Naive thymus-derived CD4-positive, alpha-beta T cell (primary cell): ENCODE data around the gene FAM241B. TPM values are rescaled to one million over a fixed set of nuclear protein-coding genes. Genes with fewer than 3 reads are reported as not detected.
A peak's percentile ranks its signal among the peaks of the same experiment; 100 is the strongest.

ENCODE experiments used
- ATAC-seq: fragments of 150-1000 bp; cut with Tn5 transposase; 2 replicates; pipeline ENCODE4 v1.10.0; 2021; ENCODE audit warnings: mild to moderate bottlenecking, moderate library complexity
- CTCF ChIA-PET: fragments of 350-600 bp; sonication (Branson Sonifier 250); formaldehyde crosslinking; loops from one replicate; lab custom pipeline; 2021; ENCODE audit warnings: antibody characterized with exemption; lab: Charles Lee
- POLR2A ChIA-PET: fragments of 350-600 bp; sonication (Branson Sonifier 250); formaldehyde crosslinking; loops from one replicate; lab custom pipeline; 2021; ENCODE audit warnings: antibody characterized with exemption, inconsistent platforms; lab: Charles Lee
- DNase-seq, 9 donors: peaks; one replicate each; pipeline versions ENCODE4 v3.0.0 to v3.0.0-alpha.2; 2020 to 2022; ENCODE audit warnings: mixed read lengths in 1 of 9
- H3K27ac ChIP-seq: one replicate; pipeline ENCODE4 v1.7.0; 2013; ENCODE audit warnings: mild to moderate bottlenecking, low read depth, low read length, moderate library complexity
- H3K27me3 ChIP-seq, 2 donors: one replicate each; pipeline ENCODE4 v1.7.0; 2013; ENCODE audit warnings: low read length in 2 of 2, mild to moderate bottlenecking in 2 of 2, moderate library complexity in 2 of 2; ENCODE audit not compliant: control insufficient read depth in 2 of 2, insufficient read depth in 2 of 2
- H3K36me3 ChIP-seq, 3 experiments: 1 replicate in 2 of 3; 2 replicates in 1 of 3; pipeline ENCODE4 v1.7.0; 2013; ENCODE audit warnings: low read length in 3 of 3, mild to moderate bottlenecking in 3 of 3, moderate library complexity in 1 of 3; ENCODE audit not compliant: insufficient read depth in 3 of 3, control insufficient read depth in 2 of 3
- H3K4me1 ChIP-seq, 2 donors: one replicate each; pipeline ENCODE4 v1.7.0; 2013; ENCODE audit warnings: low read length in 2 of 2, mild to moderate bottlenecking in 2 of 2, moderate library complexity in 1 of 2; ENCODE audit not compliant: control insufficient read depth in 2 of 2, insufficient read depth in 2 of 2
- H3K4me3 ChIP-seq: 2 replicates; pipeline ENCODE4 v1.7.0; 2013; ENCODE audit warnings: mild to moderate bottlenecking, low read length
- H3K9me3 ChIP-seq, 3 experiments: 1 replicate in 2 of 3; 2 replicates in 1 of 3; pipeline ENCODE4 v1.7.0; 2013; ENCODE audit warnings: low read length in 3 of 3; ENCODE audit not compliant: control insufficient read depth in 2 of 3
- H3K27ac Mint-ChIP-seq, 9 donors: one replicate each; pipeline ENCODE4 v1.8.0; 2020 to 2022; ENCODE audit warnings: mixed read lengths in 9 of 9, mild to moderate bottlenecking in 8 of 9, moderate library complexity in 5 of 9, inconsistent platforms in 2 of 9
- H3K27me3 Mint-ChIP-seq, 5 donors: one replicate each; pipeline ENCODE4 v1.8.0; 2021 to 2022; ENCODE audit warnings: mixed read lengths in 5 of 5, mild to moderate bottlenecking in 1 of 5
- H3K36me3 Mint-ChIP-seq, 5 donors: one replicate each; pipeline ENCODE4 v1.8.0; 2020 to 2022; ENCODE audit warnings: mixed read lengths in 5 of 5, mild to moderate bottlenecking in 3 of 5, inconsistent platforms in 1 of 5
- H3K4me1 Mint-ChIP-seq, 7 donors: one replicate each; pipeline ENCODE4 v1.8.0; 2020 to 2022; ENCODE audit warnings: mixed read lengths in 7 of 7, mild to moderate bottlenecking in 3 of 7, inconsistent platforms in 1 of 7
- H3K4me3 Mint-ChIP-seq, 10 donors: one replicate each; pipeline ENCODE4 v1.8.0; 2020 to 2022; ENCODE audit warnings: mild to moderate bottlenecking in 10 of 10, mixed read lengths in 10 of 10, moderate library complexity in 6 of 10, inconsistent platforms in 2 of 10
- H3K9me3 Mint-ChIP-seq, 11 donors: one replicate each; pipeline ENCODE4 v1.8.0; 2020 to 2022; ENCODE audit warnings: mixed read lengths in 11 of 11, mild to moderate bottlenecking in 4 of 11, inconsistent platforms in 1 of 11, moderate library complexity in 1 of 11
- intact Hi-C, 2 donors: fragments of 100-400 bp; cut with micrococcal nuclease; formaldehyde crosslinking; loops; one replicate each; pipeline ENCODE4 v1.15.1; 2023
- polyA plus RNA-seq, 2 donors: library from polyadenylated mRNA; unstranded; fragments of 300-500 nt; fragmentation: Illumina TruSeq; gene quantifications; one replicate each; pipeline ENCODE4 v1.2.3, GENCODE V29; 2021
- total RNA-seq, 6 experiments: library from RNA in 5 of 6; stranded (reverse) in 5 of 6; gene quantifications; 1 replicate in 5 of 6; 2 replicates in 1 of 6; pipeline ENCODE4 v1.2.3 and lab custom pipeline; 2021 to 2026

The FAM241B gene
- total and polyA plus RNA-seq, 7 experiments from 2014 or later, result 8.6 to 26.3 (median 13.0) TPM

- no peaks in the 10 kb centered on the region for H3K9me3 ChIP-seq
- H3K4me3 ChIP-seq, result no peak overlapping the region
- Mint-ChIP-seq H3K4me3 (no peak overlapping the region), H3K4me1 (peaks cover 0 to 6% (median 0%) of the 10 kb centered on the region in 7 donors), H3K27me3 (peaks cover 0 to 7% (median 0%) of the 10 kb centered on the region in 5 donors), H3K9me3 (peaks cover 0 to 2% (median 0%) of the 10 kb centered on the region in 11 donors), H3K27ac (no peak overlapping the region), H3K36me3 (no peaks in the 10 kb centered on the region)
- ChIA-PET POLR2A (interaction anchor here (0.6 kb wide), 1 partner anchor 131 kb away, joined by 4 read pairs; no protein-coding TSS in a partner anchor), CTCF (interaction anchor here (0.6 to 11.2 kb wide), 6 partner anchors 9 to 1234 kb away, joined by 3 to 225 read pairs (median 4); no protein-coding TSS in a partner anchor)
- no peaks in the 10 kb centered on the region for H3K36me3 ChIP-seq
- H3K4me1 ChIP-seq, result no peaks in the 10 kb centered on the region
- ATAC-seq, result no peak
- no peak for DNase-seq
- H3K27me3 ChIP-seq, result no peaks in the 10 kb centered on the region
- no peak overlapping the region for H3K27ac ChIP-seq
- intact Hi-C loops, result no loop called here
These were observed 11.4 kb downstream of the FAM241B start for GRCh38 chr10:69641261-69641980.

DNA sequence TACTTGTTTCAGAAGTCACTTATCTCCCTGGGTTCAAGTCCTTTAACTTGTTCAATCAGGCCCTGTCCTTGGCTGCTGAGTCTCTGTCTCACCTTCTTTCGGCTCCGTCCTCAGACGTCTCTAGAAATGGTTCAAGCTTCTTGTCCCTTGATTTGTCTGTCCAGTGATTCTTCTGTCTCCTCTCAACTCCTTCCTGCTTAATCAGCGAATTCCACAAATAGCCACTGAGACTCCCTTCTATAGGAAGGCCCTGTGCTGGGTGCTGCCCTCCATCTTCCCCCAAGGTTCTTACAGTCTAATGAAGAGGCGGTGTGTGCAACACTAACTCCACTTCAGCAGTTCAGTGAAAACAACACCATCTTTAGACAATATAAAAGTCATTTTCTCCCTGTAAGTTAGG is 12.7 kb downstream of the FAM241B start:
- Mint-ChIP-seq H3K27me3 (peaks cover 0 to 7% (median 0%) of the 10 kb centered on the region in 5 donors), H3K27ac (no peak overlapping the region), H3K9me3 (peaks cover 0 to 2% (median 0%) of the 10 kb centered on the region in 11 donors), H3K36me3 (no peaks in the 10 kb centered on the region), H3K4me3 (no peak overlapping the region), H3K4me1 (no peaks in the 10 kb centered on the region)
- Histone ChIP-seq H3K27me3 (no peaks in the 10 kb centered on the region), H3K4me1 (no peaks in the 10 kb centered on the region), H3K4me3 (no peak overlapping the region), H3K36me3 (no peaks in the 10 kb centered on the region), H3K9me3 (no peaks in the 10 kb centered on the region), H3K27ac (no peak overlapping the region)
- POLR2A ChIA-PET, result no interaction called here
- DNase-seq, result no peak
- intact Hi-C loops, result no loop called here
- CTCF ChIA-PET, result interaction anchor here (0.9 to 11.2 kb wide), 2 partner anchors 129 to 249 kb away, joined by 3 to 225 read pairs; no protein-coding TSS in a partner anchor
- no peak for ATAC-seq

DNA sequence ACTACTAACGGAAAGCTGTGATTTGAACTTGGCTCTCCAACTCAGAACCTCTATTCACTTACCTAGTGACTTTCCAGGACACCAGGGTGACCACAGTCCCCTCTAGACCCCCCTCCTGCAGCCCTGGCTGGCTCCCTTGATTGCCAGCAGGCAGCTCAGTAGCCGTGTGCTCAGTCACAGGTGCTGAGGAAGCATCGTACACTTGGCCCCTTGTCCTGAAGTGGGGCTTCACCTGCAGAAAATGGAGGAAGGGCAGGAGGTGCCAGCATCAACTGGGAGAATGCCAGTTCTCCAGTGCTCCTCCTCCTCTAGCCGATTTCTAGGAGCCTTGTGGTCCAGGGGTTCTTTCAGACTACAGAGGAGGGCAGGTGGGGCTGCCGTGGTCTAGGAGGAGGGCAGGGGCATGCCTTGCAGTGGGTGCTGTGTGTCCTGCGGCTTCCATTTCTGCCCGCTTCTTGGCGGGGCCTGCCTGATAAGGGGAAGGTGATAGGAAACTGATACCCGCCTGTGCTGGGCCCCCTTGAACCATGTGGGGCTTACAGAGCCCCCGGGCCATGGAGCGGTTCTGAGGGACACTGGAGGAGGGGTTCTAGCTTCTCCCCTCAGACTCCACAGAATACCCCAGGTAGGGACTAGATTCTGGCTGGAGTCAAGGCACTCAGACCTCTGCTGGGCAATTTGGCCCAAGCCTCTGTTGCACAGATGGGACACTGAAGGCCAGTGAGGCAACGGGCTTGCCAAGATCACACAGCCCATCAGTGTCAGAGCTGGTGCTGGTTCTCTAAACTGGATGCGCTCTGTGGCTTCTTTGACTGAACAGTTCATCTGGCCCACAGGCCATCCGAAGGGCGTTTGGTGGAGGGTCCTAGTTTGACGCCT is 14.0 kb downstream of the FAM241B start:
- Mint-ChIP-seq H3K4me3 (no peak overlapping the region), H3K4me1 (no peaks in the 10 kb centered on the region), H3K36me3 (no peaks in the 10 kb centered on the region), H3K27ac (no peak overlapping the region), H3K27me3 (peaks cover 0 to 8% (median 0%) of the 10 kb centered on the region in 5 donors), H3K9me3 (peaks cover 0 to 3% (median 0%) of the 10 kb centered on the region in 11 donors)
- POLR2A ChIA-PET, result no interaction called here
- DNase-seq (no peak), ATAC-seq (no peak)
- no peaks in the 10 kb centered on the region for H3K27me3 ChIP-seq
- no peak overlapping the region for H3K27ac ChIP-seq
- H3K4me1 ChIP-seq, result no peaks in the 10 kb centered on the region
- CTCF ChIA-PET, result interaction anchor here (0.6 to 11.2 kb wide), 2 partner anchors 10 to 130 kb away, joined by 4 to 225 read pairs; no protein-coding TSS in a partner anchor
- H3K36me3 ChIP-seq, result no peaks in the 10 kb centered on the region
- intact Hi-C loops, result loop anchor here in 1 of 2 donors (1.0 to 2.0 kb wide), 3 partner anchors 73 to 270 kb away; partner anchors contain the start of gene COL13A1
- H3K9me3 ChIP-seq, result no peaks in the 10 kb centered on the region
- no peak overlapping the region for H3K4me3 ChIP-seq

DNA sequence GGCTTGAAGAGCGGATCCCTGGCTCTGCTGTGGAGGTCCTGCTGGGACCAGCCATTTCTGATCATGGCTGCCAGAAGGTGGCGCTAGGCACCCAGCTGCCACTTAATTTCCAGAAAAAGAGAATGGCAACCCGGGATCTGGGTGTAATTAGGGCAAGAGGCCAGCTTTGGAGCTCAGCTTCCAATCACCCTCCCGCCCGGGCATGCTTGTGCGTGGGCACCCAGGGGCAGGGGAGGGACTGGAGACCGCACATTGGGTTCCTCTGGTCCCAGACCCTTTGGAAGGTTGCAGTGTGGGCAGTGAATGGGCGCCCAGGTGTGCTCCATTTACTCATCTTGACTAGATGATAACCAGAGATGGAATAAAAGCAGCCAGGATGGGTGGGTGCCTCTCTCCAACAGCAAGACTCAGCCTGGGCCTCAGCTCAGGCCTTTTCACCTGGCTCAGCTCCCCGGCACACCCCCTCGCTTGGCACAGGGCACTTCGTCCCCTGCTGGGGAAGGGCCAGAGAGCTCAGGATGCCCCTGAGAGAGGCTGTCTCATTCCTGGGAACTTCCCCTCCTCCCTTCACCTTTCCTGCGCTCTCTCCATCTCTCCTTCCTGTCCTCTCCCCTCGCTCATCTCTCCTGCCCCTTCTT is 14.7 kb downstream of the FAM241B start:
- CTCF ChIA-PET, result interaction anchor here (11.2 kb wide), 1 partner anchor 131 kb away, joined by 225 read pairs; no protein-coding TSS in a partner anchor
- Mint-ChIP-seq H3K4me3 (no peak overlapping the region), H3K27ac (no peak overlapping the region), H3K4me1 (no peaks in the 10 kb centered on the region), H3K36me3 (no peaks in the 10 kb centered on the region), H3K9me3 (peaks cover 0 to 3% (median 0%) of the 10 kb centered on the region in 11 donors), H3K27me3 (peaks cover 0 to 11% (median 0%) of the 10 kb centered on the region in 5 donors)
- H3K36me3 ChIP-seq, result no peaks in the 10 kb centered on the region
- no peak overlapping the region for H3K27ac ChIP-seq
- intact Hi-C loops, result loop anchor here in 1 of 2 donors (1.0 to 2.0 kb wide), 3 partner anchors 73 to 270 kb away; partner anchors contain the start of gene COL13A1
- ATAC-seq (no peak), DNase-seq (peak in 1 of 9 donors; percentile 41)
- no peaks in the 10 kb centered on the region for H3K9me3 ChIP-seq
- H3K27me3 ChIP-seq, result no peaks in the 10 kb centered on the region
- no peaks in the 10 kb centered on the region for H3K4me1 ChIP-seq
- POLR2A ChIA-PET, result no interaction called here
- no peak overlapping the region for H3K4me3 ChIP-seq

DNA sequence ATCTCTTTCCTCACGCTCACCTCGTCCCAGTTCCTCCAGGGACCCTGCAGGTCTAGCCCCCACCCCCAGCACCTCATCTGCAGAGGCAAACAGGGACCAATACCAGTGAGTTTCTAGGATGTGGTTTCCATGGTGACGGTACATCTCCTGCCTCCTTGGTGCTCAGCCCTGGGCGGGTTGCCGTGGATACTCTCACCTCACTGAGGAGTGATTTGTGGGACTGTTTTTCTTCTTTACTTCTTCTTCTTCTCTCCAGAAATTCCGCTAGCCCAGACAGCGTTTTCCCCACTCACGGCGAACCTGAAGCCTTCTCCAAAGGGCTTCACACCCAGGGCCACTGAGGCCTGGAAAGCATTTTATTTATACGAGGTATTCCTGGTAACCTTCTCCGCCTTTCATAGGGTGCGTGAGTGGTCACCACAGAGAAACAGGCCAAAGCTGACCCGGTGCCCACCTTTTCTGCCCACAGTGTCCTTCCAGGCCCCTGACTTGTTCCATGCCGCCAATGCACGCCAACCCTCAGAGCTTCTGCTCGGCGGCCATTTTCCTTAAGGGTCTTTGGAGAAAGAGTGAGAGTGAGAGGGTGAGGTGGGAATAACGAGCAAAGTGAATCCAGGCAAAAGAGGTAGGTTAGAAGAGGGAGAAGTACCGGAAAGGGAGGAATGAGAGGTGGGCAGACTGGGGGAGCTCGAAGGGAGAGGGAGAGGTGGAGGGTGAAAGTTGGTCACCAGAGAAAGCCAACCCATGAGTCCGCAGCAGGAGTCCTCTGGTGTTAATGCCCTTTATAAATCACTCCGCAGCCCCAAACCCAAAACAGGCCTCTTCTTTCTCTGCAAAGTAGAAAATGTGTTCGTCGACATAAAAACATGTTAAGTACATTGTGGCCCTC is 15.5 kb downstream of the FAM241B start:
- H3K4me1 ChIP-seq, result no peaks in the 10 kb centered on the region
- H3K4me3 ChIP-seq, result no peak overlapping the region
- no peaks in the 10 kb centered on the region for H3K36me3 ChIP-seq
- H3K4me1 Mint-ChIP-seq, result peaks cover 0 to 5% (median under 1%) of the 10 kb centered on the region in 7 donors
- H3K27ac Mint-ChIP-seq, result no peak overlapping the region
- no peaks in the 10 kb centered on the region for H3K36me3 Mint-ChIP-seq
- CTCF ChIA-PET, result no interaction called here
- H3K4me3 Mint-ChIP-seq, result no peak overlapping the region
- intact Hi-C loops, result loop anchor here in 1 of 2 donors (2.0 kb wide), 1 partner anchor 155 kb away; the partner anchor contains the start of gene COL13A1
- H3K27me3 ChIP-seq, result no peaks in the 10 kb centered on the region
- H3K27ac ChIP-seq, result no peak overlapping the region
- H3K27me3 Mint-ChIP-seq, result peaks cover 0 to 11% (median 0%) of the 10 kb centered on the region in 5 donors
- POLR2A ChIA-PET, result no interaction called here
- H3K9me3 Mint-ChIP-seq, result peaks cover 0 to 3% (median 0%) of the 10 kb centered on the region in 11 donors
- DNase-seq (no peak), ATAC-seq (no peak)
- H3K9me3 ChIP-seq, result no peaks in the 10 kb centered on the region
